Fibroblast of lung (primary cell): ENCODE results near the gene ATP6V0C.
A peak's percentile ranks its signal among the peaks of the same experiment; 100 is the strongest.

Experiments used
- CTCF ChIP-seq, 2 donors: IDR thresholded peaks in 1 of 2; conservative IDR thresholded peaks in 1 of 2; 1 replicate in 1 of 2; 2 replicates in 1 of 2; pipeline ENCODE4 v1.5.1; 2011 to 2012; ENCODE audit warnings: low read length in 2 of 2, control low read depth in 1 of 2, inconsistent platforms in 1 of 2, low read depth in 1 of 2, mild to moderate bottlenecking in 1 of 2
- EZH2 ChIP-seq: IDR thresholded peaks from 2 replicates; pipeline ENCODE4 v1.5.1; 2012; ENCODE audit warnings: low read length, control low read depth, mild to moderate bottlenecking; ENCODE audit errors: missing control alignments

GRCh38 chr16:2473999-2474876 is 39.5 kb upstream of the ATP6V0C start:
- TF ChIP-seq CTCF (conservative IDR thresholded peaks at IDR 0.05 in 1 of 2, IDR thresholded peaks at IDR 0.05 in 1 of 2; ENCODE audit: low read depth in 1 of 2, low read length in 2 of 2) (peak in 1 of 2 donors; percentile 23), EZH2 (no peak)
